GM23338 (cell line): ENCODE results near the gene IL36A. TPM values are rescaled to one million over a fixed set of nuclear protein-coding genes. Genes with fewer than 3 reads are reported as not detected.

Experiments used
- ATAC-seq: fragments of 200-7000 bp; cut with Tn5 transposase; 3 replicates; pipeline ENCODE4 v1.9.1; 2020
- DNase-seq: peaks from one replicate; pipeline ENCODE4 v3.0.0-alpha.2; 2015; ENCODE audit warnings: low spot score
- H2AFZ ChIP-seq: fragments of 200-600 bp; sonication (generic); 2 replicates; pipeline ENCODE4 v1.8.0; 2016; ENCODE audit warnings: antibody characterized with exemption, mild to moderate bottlenecking, moderate library complexity
- H3F3A ChIP-seq: fragments of 200-600 bp; sonication (generic); replicated peaks from 2 replicates; pipeline ENCODE4 v1.8.0; 2017; ENCODE audit warnings: antibody characterized with exemption, mixed run types, low read depth
- H3K27ac ChIP-seq: fragments of 200-600 bp; sonication (generic); 2 replicates; pipeline ENCODE4 v1.6.1; 2016; ENCODE audit warnings: low read depth
- H3K27me3 ChIP-seq: fragments of 200-600 bp; sonication (generic); 2 replicates; pipeline ENCODE4 v1.8.0; 2016; ENCODE audit warnings: mild to moderate bottlenecking, mixed run types, moderate library complexity; ENCODE audit not compliant: insufficient read depth
- H3K36me3 ChIP-seq: fragments of 200-600 bp; sonication (generic); 2 replicates; pipeline ENCODE4 v1.8.0; 2016; ENCODE audit warnings: mild to moderate bottlenecking; ENCODE audit not compliant: insufficient read depth
- H3K4me1 ChIP-seq: fragments of 200-600 bp; sonication (generic); 2 replicates; pipeline ENCODE4 v1.8.0; 2016; ENCODE audit warnings: mild to moderate bottlenecking, moderate library complexity; ENCODE audit not compliant: insufficient read depth
- H3K4me2 ChIP-seq: fragments of 200-600 bp; sonication (generic); 2 replicates; pipeline ENCODE4 v1.7.1; 2017; ENCODE audit warnings: mixed run types
- H3K4me3 ChIP-seq: fragments of 200-600 bp; sonication (generic); 2 replicates; pipeline ENCODE4 v1.6.1; 2016; ENCODE audit warnings: mixed run types
- H3K79me2 ChIP-seq: fragments of 200-600 bp; sonication (generic); replicated peaks from 2 replicates; pipeline ENCODE4 v1.8.0; 2017; ENCODE audit warnings: mild to moderate bottlenecking; ENCODE audit not compliant: insufficient read depth
- H3K9me2 ChIP-seq: fragments of 200-600 bp; sonication (generic); 2 replicates; pipeline ENCODE4 v1.8.0; 2017; ENCODE audit not compliant: insufficient read depth
- H4K20me1 ChIP-seq: fragments of 200-600 bp; sonication (generic); replicated peaks from 2 replicates; pipeline ENCODE4 v1.8.0; 2017; ENCODE audit warnings: mild to moderate bottlenecking; ENCODE audit not compliant: insufficient read depth
- H3K27ac Mint-ChIP-seq: 2 replicates; pipeline ENCODE4 v1.8.0; 2020; ENCODE audit warnings: inconsistent platforms, mild to moderate bottlenecking, moderate library complexity, mixed read lengths
- H3K27me3 Mint-ChIP-seq: 3 replicates; pipeline ENCODE4 v1.8.0; 2022; ENCODE audit warnings: low read depth, mild to moderate bottlenecking, moderate library complexity, mixed read lengths, inconsistent platforms; ENCODE audit not compliant: insufficient read depth, poor library complexity
- H3K36me3 Mint-ChIP-seq: 3 replicates; pipeline ENCODE4 v1.8.0; 2021; ENCODE audit warnings: low read depth, mild to moderate bottlenecking, inconsistent platforms, moderate library complexity, mixed read lengths
- H3K4me1 Mint-ChIP-seq: 3 replicates; pipeline ENCODE4 v1.8.0; 2020; ENCODE audit warnings: mild to moderate bottlenecking, inconsistent platforms, mixed read lengths
- H3K4me3 Mint-ChIP-seq: 3 replicates; pipeline ENCODE4 v1.8.0; 2021; ENCODE audit warnings: moderate library complexity, mild to moderate bottlenecking, inconsistent platforms, mixed read lengths
- H3K9me3 Mint-ChIP-seq: 3 replicates; pipeline ENCODE4 v1.8.0; 2020; ENCODE audit warnings: moderate library complexity, mild to moderate bottlenecking, inconsistent platforms, mixed read lengths
- CREB1 ChIP-seq: fragments of 250-450 bp; sonication (Bioruptor Pico); IDR thresholded peaks from 2 replicates; pipeline ENCODE4 v1.5.0; 2020; ENCODE audit warnings: low read depth, mild to moderate bottlenecking, moderate library complexity
- CTCF ChIP-seq, 2 experiments: fragments of 200-600 bp in 1 of 2; sonication (generic) in 1 of 2; conservative IDR thresholded peaks; 2 replicates each; pipeline versions ENCODE4 v1.5.1 to v1.6.1; 2016 to 2017; ENCODE audit warnings: antibody characterized with exemption in 2 of 2, low read depth in 2 of 2, mild to moderate bottlenecking in 2 of 2, moderate library complexity in 1 of 2
- EZH2 ChIP-seq: fragments of 200-600 bp; sonication (generic); IDR thresholded peaks from one replicate; pipeline ENCODE4 v1.8.0; 2017; ENCODE audit warnings: antibody characterized with exemption, mild to moderate bottlenecking, low read depth; ENCODE audit not compliant: unreplicated experiment
- EZH2phosphoT487 ChIP-seq: fragments of 200-600 bp; sonication (generic); IDR thresholded peaks from one replicate; pipeline ENCODE4 v1.8.1; 2018; ENCODE audit warnings: antibody characterized with exemption; ENCODE audit not compliant: unreplicated experiment
- NANOG ChIP-seq: IDR thresholded peaks from 2 replicates; pipeline ENCODE4 v1.6.1; 2016; ENCODE audit warnings: antibody characterized with exemption, borderline replicate concordance
- POLR2AphosphoS5 ChIP-seq: IDR thresholded peaks from 2 replicates; pipeline ENCODE4 v1.6.1; 2016; ENCODE audit warnings: antibody characterized with exemption, low read depth
- STAT1 ChIP-seq: IDR thresholded peaks from one replicate; pipeline ENCODE4 v1.6.1; 2016; ENCODE audit warnings: antibody characterized with exemption; ENCODE audit not compliant: unreplicated experiment
- ZNF114 ChIP-seq: fragments of 250-450 bp; sonication (Bioruptor Pico); IDR thresholded peaks from 2 replicates; pipeline ENCODE4 v1.5.0; 2020; ENCODE audit warnings: mild to moderate bottlenecking, moderate library complexity
- ZNF331 ChIP-seq: fragments of 250-450 bp; sonication (Bioruptor Pico); IDR thresholded peaks from 2 replicates; pipeline ENCODE4 v1.5.0; 2020; ENCODE audit warnings: low read depth, mild to moderate bottlenecking, moderate library complexity
- polyA plus RNA-seq: library from polyadenylated mRNA; unstranded; fragments of >200 nt; fragmentation: Nextera tagmentation; extraction: Ambion mirVana; gene quantifications from 2 replicates; pipeline ENCODE4 v1.2.1, GENCODE V29; 2016
- total RNA-seq: library from RNA; depleted of rRNA; stranded (reverse); fragments of >200 nt; shearing (Covaris generic); gene quantifications from 2 replicates; pipeline ENCODE4 v1.2.3, GENCODE V29; 2014
- TF ChIP-seq, protein P1 (sequence below): IDR thresholded peaks from 2 replicates; pipeline ENCODE4 v1.6.1; 2016; ENCODE audit warnings: antibody characterized with exemption

The IL36A gene
- total and polyA plus RNA-seq, 2 experiments from 2014 or later: not detected

- TF ChIP-seq, protein P1, sequence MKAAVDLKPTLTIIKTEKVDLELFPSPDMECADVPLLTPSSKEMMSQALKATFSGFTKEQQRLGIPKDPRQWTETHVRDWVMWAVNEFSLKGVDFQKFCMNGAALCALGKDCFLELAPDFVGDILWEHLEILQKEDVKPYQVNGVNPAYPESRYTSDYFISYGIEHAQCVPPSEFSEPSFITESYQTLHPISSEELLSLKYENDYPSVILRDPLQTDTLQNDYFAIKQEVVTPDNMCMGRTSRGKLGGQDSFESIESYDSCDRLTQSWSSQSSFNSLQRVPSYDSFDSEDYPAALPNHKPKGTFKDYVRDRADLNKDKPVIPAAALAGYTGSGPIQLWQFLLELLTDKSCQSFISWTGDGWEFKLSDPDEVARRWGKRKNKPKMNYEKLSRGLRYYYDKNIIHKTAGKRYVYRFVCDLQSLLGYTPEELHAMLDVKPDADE: no peak
- TF ChIP-seq ZNF114: no peak
- no peak for TF ChIP-seq EZH2
- no peak for TF ChIP-seq POLR2AphosphoS5
Measured at GRCh38 chr2:113010088-113010487, 4.8 kb downstream of the IL36A start (continued).

- no peaks in the 10 kb centered on the region for H3K4me1 ChIP-seq
- Mint-ChIP-seq H3K27me3 (peaks cover 4% of the 10 kb centered on the region), H3K4me1 (no peaks in the 10 kb centered on the region), H3K4me3 (no peak overlapping the region), H3K27ac (no peak overlapping the region), H3K9me3 (no peaks in the 10 kb centered on the region; the same call in 2 of the 3 replicates), H3K36me3 (no peaks in the 10 kb centered on the region)
- no peaks in the 10 kb centered on the region for H4K20me1 ChIP-seq
- H3F3A ChIP-seq: no peaks in the 10 kb centered on the region
- H3K79me2 ChIP-seq: no peaks in the 10 kb centered on the region
- H3K27ac ChIP-seq: no peak overlapping the region
- DNase-seq: no peak
- H3K9me2 ChIP-seq: 0 out of 2 replicates have a peak, but pooled peaks cover 4% of the 10 kb centered on the region
- TF ChIP-seq STAT1 (no peak), ZNF114 (no peak), CTCF (conservative IDR thresholded peaks at IDR 0.05; ENCODE audit: low read depth in 2 of 2) (no peak), EZH2 (no peak), ZNF331 (CRISPR knock-in tag) (no peak), CREB1 (CRISPR knock-in tag) (no peak), POLR2AphosphoS5 (no peak)
- no peaks in the 10 kb centered on the region for H3K27me3 ChIP-seq
- no peak overlapping the region for H2AFZ ChIP-seq
- no peaks in the 10 kb centered on the region for H3K36me3 ChIP-seq
- no peak overlapping the region for H3K4me2 ChIP-seq
- ATAC-seq: no peak
- no peak overlapping the region for H3K4me3 ChIP-seq
Measured at GRCh38 chr2:113011108-113011507, 5.8 kb downstream of the IL36A start.

GRCh38 chr2:113012436-113013335 lies 7.4 kb downstream of the IL36A start:
- Histone ChIP-seq H3K9me2 (0 out of 2 replicates have a peak, but pooled peaks cover 4% of the 10 kb centered on the region), H3K79me2 (no peaks in the 10 kb centered on the region), H4K20me1 (no peaks in the 10 kb centered on the region), H3K27ac (no peak overlapping the region), H3K36me3 (no peaks in the 10 kb centered on the region), H3K27me3 (no peaks in the 10 kb centered on the region), H2AFZ (no peak overlapping the region), H3K4me2 (no peak overlapping the region), H3F3A (no peaks in the 10 kb centered on the region), H3K4me3 (no peak overlapping the region), H3K4me1 (no peaks in the 10 kb centered on the region)
- Mint-ChIP-seq H3K9me3 (peaks cover 5% of the 10 kb centered on the region; the same call in 2 of the 3 replicates), H3K4me1 (no peaks in the 10 kb centered on the region), H3K4me3 (no peak overlapping the region), H3K36me3 (peaks cover 3% of the 10 kb centered on the region; the same call in 1 of the 3 replicates), H3K27me3 (peaks cover 4% of the 10 kb centered on the region), H3K27ac (no peak overlapping the region)
- no peak for ATAC-seq
- no peak for DNase-seq
- no peak for TF ChIP-seq NANOG
- TF ChIP-seq, protein P1: no peak
- no peak for TF ChIP-seq EZH2
- no peak for TF ChIP-seq ZNF331 (CRISPR knock-in tag)
- TF ChIP-seq CREB1 (CRISPR knock-in tag): no peak
- no peak for TF ChIP-seq EZH2phosphoT487
- no peak for TF ChIP-seq POLR2AphosphoS5
